Measurements from ENCODE around the gene CD99L2. TPM values are rescaled to one million over a fixed set of nuclear protein-coding genes. Genes with fewer than 3 reads are reported as not detected.

The CD99L2 gene
- total RNA-seq, 1 donor from 2014 or later: 61.9 TPM

DNA sequence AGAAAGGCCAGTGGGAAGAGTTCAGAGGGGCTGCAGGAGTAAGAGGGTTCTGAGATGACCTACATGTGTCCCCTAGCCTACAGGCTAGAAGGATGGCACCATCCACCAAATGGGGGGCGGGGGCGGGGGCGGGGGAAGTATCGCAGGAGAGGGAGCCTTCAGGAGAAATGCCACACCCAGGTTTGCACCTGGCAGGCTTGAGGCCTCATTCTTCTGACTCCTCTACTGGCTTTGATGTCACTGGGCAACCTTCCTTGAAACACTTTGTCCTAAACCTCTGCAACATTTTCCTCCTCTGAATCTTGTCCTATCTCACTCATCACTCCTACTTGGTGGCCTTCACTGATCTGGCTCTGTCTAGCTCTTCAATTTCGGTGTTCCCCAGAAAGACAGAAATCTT is 24.0 kb downstream of the CD99L2 start:
- Mint-ChIP-seq H3K36me3 (ENCODE audit: unreplicated experiment) (peaks cover 6% of the 10 kb centered on the region), H3K4me1 (ENCODE audit: unreplicated experiment) (no peaks in the 10 kb centered on the region), H3K9me3 (ENCODE audit: unreplicated experiment) (peaks cover 29% of the 10 kb centered on the region), H3K27me3 (ENCODE audit: unreplicated experiment) (no peaks in the 10 kb centered on the region), H3K27ac (ENCODE audit: unreplicated experiment) (no peak overlapping the region), H3K4me3 (ENCODE audit: unreplicated experiment) (no peak overlapping the region)
- DNase-seq (ENCODE audit: extremely low spot score, unreplicated experiment): peak; percentile 7
- TF ChIP-seq, protein P1, sequence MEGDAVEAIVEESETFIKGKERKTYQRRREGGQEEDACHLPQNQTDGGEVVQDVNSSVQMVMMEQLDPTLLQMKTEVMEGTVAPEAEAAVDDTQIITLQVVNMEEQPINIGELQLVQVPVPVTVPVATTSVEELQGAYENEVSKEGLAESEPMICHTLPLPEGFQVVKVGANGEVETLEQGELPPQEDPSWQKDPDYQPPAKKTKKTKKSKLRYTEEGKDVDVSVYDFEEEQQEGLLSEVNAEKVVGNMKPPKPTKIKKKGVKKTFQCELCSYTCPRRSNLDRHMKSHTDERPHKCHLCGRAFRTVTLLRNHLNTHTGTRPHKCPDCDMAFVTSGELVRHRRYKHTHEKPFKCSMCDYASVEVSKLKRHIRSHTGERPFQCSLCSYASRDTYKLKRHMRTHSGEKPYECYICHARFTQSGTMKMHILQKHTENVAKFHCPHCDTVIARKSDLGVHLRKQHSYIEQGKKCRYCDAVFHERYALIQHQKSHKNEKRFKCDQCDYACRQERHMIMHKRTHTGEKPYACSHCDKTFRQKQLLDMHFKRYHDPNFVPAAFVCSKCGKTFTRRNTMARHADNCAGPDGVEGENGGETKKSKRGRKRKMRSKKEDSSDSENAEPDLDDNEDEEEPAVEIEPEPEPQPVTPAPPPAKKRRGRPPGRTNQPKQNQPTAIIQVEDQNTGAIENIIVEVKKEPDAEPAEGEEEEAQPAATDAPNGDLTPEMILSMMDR (IDR thresholded peaks at IDR 0.05): no peak

DNA sequence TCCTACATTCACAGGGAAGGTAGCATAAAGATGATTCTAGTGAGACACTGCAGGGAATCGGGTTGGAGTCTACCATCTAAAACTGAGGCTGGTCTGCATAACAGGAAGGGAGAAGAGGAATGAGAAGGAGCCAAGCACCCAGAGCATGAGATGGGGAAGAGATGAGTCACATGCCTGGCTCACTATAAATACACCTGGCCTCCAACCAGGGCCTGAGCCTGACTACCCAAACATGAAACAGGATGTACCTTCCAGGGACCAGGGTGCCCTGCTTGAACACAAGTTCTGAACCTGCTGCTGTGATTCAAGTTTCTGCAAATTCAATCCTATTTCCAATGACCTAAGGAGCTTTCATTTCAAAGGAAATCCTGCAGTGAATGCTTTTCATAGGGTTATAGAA is 24.9 kb downstream of the CD99L2 start:
- Mint-ChIP-seq H3K27me3 (ENCODE audit: unreplicated experiment) (no peaks in the 10 kb centered on the region), H3K4me3 (ENCODE audit: unreplicated experiment) (no peak overlapping the region), H3K27ac (ENCODE audit: unreplicated experiment) (no peak overlapping the region), H3K4me1 (ENCODE audit: unreplicated experiment) (no peaks in the 10 kb centered on the region), H3K36me3 (ENCODE audit: unreplicated experiment) (peaks cover 6% of the 10 kb centered on the region), H3K9me3 (ENCODE audit: unreplicated experiment) (peaks cover 29% of the 10 kb centered on the region)
- TF ChIP-seq, protein P1 (IDR thresholded peaks at IDR 0.05): no peak
- DNase-seq (ENCODE audit: extremely low spot score, unreplicated experiment): peak; percentile 23

DNA sequence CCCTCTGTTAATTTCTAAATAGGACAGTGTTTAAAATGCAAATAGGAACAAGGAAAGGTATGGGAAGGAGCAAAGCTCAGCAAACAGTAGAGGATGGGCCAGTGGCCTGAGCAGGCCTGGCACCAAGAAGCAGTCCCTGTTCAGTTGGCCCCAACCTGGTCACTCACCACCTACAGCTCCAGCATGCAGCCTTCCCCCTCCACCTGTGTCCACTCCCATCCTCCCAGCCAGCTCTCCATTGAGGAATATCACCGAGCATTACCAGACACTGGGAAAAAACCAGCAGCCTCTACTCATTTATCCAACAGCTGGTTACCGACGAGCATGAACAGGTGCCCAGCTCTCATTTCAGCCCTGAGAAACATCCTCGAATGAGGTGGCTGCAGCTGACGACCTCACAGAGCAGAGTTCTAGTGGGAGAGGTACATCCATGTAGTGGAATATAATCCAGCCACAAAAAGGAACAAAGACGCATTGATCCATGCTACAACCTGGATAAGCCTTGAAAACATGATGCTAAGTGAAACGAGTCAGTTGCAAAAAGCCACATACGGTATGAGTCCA is 25.6 kb downstream of the CD99L2 start:
- H3K9me3 Mint-ChIP-seq (ENCODE audit: unreplicated experiment): peaks cover 29% of the 10 kb centered on the region
- DNase-seq (ENCODE audit: extremely low spot score, unreplicated experiment): peak; percentile 59
- no peaks in the 10 kb centered on the region for H3K27me3 Mint-ChIP-seq (ENCODE audit: unreplicated experiment)
- H3K36me3 Mint-ChIP-seq (ENCODE audit: unreplicated experiment): peaks cover 6% of the 10 kb centered on the region
- H3K27ac Mint-ChIP-seq (ENCODE audit: unreplicated experiment): no peak overlapping the region
- TF ChIP-seq, protein P1 (IDR thresholded peaks at IDR 0.05): no peak
- no peaks in the 10 kb centered on the region for H3K4me1 Mint-ChIP-seq (ENCODE audit: unreplicated experiment)
- H3K4me3 Mint-ChIP-seq (ENCODE audit: unreplicated experiment): no peak overlapping the region

DNA sequence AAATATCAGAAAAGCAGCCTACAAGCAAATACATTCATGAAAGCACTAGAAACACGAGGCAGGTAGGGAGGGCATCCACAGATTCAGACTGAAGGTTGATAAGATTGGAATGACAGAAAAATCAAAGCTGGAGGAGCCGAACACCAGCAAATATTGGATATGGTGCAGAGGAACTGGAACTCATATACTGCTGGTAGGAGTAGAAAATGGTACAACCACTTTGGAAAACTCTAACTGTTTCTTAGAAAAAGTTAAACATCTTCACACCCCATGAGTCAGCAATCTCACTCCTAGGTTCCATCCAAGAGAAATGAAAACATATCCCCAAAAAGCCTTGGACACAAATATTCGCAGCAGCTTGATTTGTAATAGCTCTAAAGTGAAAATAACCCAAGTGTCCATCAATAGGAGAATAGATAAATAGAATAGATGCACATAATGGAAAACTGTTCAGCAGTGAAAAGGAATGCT is 27.1 kb downstream of the CD99L2 start:
- no peaks in the 10 kb centered on the region for H3K4me1 Mint-ChIP-seq (ENCODE audit: unreplicated experiment)
- no peak overlapping the region for H3K27ac Mint-ChIP-seq (ENCODE audit: unreplicated experiment)
- peaks cover 6% of the 10 kb centered on the region for H3K36me3 Mint-ChIP-seq (ENCODE audit: unreplicated experiment)
- H3K4me3 Mint-ChIP-seq (ENCODE audit: unreplicated experiment): no peak overlapping the region
- DNase-seq (ENCODE audit: extremely low spot score, unreplicated experiment): no peak
- no peaks in the 10 kb centered on the region for H3K27me3 Mint-ChIP-seq (ENCODE audit: unreplicated experiment)
- H3K9me3 Mint-ChIP-seq (ENCODE audit: unreplicated experiment): peaks cover 29% of the 10 kb centered on the region
- TF ChIP-seq, protein P1 (IDR thresholded peaks at IDR 0.05): no peak

DNA sequence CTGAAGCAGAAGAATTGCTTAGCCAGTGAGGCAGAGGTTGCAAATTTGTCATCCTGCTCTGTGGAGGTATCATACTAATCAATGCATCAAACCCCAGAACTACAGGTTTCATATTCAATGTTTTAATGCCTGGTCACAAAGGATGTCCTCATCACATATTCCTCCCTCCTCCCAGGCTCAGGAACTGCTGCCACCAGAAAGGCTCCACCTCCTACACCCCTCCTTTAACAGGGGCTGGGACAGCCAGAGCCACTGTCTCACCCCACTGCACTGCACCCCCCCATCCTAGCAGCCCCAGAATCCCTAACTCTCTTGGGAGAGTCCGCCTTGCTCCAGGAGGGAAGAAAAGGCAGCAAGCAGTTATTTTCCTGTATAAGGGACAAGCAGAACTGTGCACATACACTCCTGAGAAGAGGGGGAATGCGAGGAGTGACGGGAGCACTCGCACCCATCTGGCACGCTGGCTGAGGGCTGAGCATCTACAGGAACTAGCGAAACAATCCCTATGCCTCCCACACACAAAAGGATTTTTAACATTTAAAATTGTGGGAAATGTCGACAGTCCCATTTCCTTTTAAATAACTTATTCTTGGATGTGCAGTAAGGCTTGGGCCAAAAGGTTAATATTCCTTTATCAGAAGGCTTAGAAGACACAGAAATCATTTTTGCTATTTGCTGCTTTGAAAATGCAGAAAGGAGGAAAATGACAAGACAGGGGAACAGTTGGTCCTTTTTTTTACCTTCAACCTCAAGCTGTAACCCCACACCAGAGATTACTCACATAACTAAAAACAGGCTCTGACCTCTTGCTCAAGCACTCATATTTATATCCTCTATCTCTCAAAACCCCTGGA is 27.8 kb downstream of the CD99L2 start:
- H3K27ac Mint-ChIP-seq (ENCODE audit: unreplicated experiment): no peak overlapping the region
- H3K4me1 Mint-ChIP-seq (ENCODE audit: unreplicated experiment): no peaks in the 10 kb centered on the region
- peak; percentile 51 for DNase-seq (ENCODE audit: extremely low spot score, unreplicated experiment)
- peaks cover 24% of the 10 kb centered on the region for H3K9me3 Mint-ChIP-seq (ENCODE audit: unreplicated experiment)
- TF ChIP-seq, protein P1 (IDR thresholded peaks at IDR 0.05): no peak
- peaks cover 4% of the 10 kb centered on the region for H3K36me3 Mint-ChIP-seq (ENCODE audit: unreplicated experiment)
- no peak overlapping the region for H3K4me3 Mint-ChIP-seq (ENCODE audit: unreplicated experiment)
- no peaks in the 10 kb centered on the region for H3K27me3 Mint-ChIP-seq (ENCODE audit: unreplicated experiment)
